ENCODE results near the gene HSPBAP1.
A peak's percentile ranks its signal among the peaks of the same experiment; 100 is the strongest.

HSPBAP1 gene

GRCh38 chr3:122800706-122801237 lies 7.1 kb upstream of the HSPBAP1 start:
- no peak overlapping the region for H3K9ac ChIP-seq (ENCODE audit: low read depth, low read length, poor library complexity, severe bottlenecking)
- TF ChIP-seq CTCF (conservative IDR thresholded peaks at IDR 0.05; ENCODE audit: low read length) (no peak), EZH2phosphoT487 (IDR thresholded peaks at IDR 0.05; ENCODE audit: borderline replicate concordance) (no peak)

GRCh38 chr3:122800031-122800430 lies 6.4 kb upstream of the HSPBAP1 start:
- H4K20me1 ChIP-seq (ENCODE audit: insufficient read depth, low read length, poor library complexity, severe bottlenecking): peaks cover 4% of the 10 kb centered on the region
- no peaks in the 10 kb centered on the region for H3K9me3 ChIP-seq (ENCODE audit: insufficient read depth, low read depth, low read length)
- no peaks in the 10 kb centered on the region for H3F3A ChIP-seq (ENCODE audit: low read depth)
- peaks cover 35% of the 10 kb centered on the region; the same call in 1 of the 2 replicates for H3K79me2 ChIP-seq (ENCODE audit: insufficient read depth, low read length)
- H3K4me2 ChIP-seq (ENCODE audit: low read depth, low read length, poor library complexity, severe bottlenecking): peak overlapping the region; percentile 34
- peaks cover 38% of the 10 kb centered on the region for H3K4me1 ChIP-seq (ENCODE audit: insufficient read depth, low read length, poor library complexity, severe bottlenecking)
- no peaks in the 10 kb centered on the region for H3K9me2 ChIP-seq (replicated peaks; ENCODE audit: low read depth, low read length)
- H3K9ac ChIP-seq (ENCODE audit: low read depth, low read length, poor library complexity, severe bottlenecking): no peak overlapping the region
- H3K4me3 ChIP-seq (ENCODE audit: low read length, poor library complexity, severe bottlenecking): no peak overlapping the region
- no peak overlapping the region for H2AFZ ChIP-seq (ENCODE audit: low read length)
- no peaks in the 10 kb centered on the region for H3K36me3 ChIP-seq (ENCODE audit: insufficient read depth, low read length)
- TF ChIP-seq CTCF (conservative IDR thresholded peaks at IDR 0.05; ENCODE audit: low read length) (no peak), EZH2phosphoT487 (IDR thresholded peaks at IDR 0.05; ENCODE audit: borderline replicate concordance) (no peak)
- no peaks in the 10 kb centered on the region for H3K27me3 ChIP-seq (ENCODE audit: insufficient read depth, low read length, poor library complexity, severe bottlenecking)

More at GRCh38 chr3:122800706-122801237, 7.1 kb upstream of the HSPBAP1 start:
- H3K4me2 ChIP-seq (ENCODE audit: low read depth, low read length, poor library complexity, severe bottlenecking): peak overlapping the region; percentile 13
- H4K20me1 ChIP-seq (ENCODE audit: insufficient read depth, low read length, poor library complexity, severe bottlenecking): peaks cover 4% of the 10 kb centered on the region
- H3K4me3 ChIP-seq (ENCODE audit: low read length, poor library complexity, severe bottlenecking): no peak overlapping the region
- no peaks in the 10 kb centered on the region for H3K27me3 ChIP-seq (ENCODE audit: insufficient read depth, low read length, poor library complexity, severe bottlenecking)
- H3K36me3 ChIP-seq (ENCODE audit: insufficient read depth, low read length): no peaks in the 10 kb centered on the region
- no peaks in the 10 kb centered on the region for H3K9me2 ChIP-seq (replicated peaks; ENCODE audit: low read depth, low read length)
- H3K9me3 ChIP-seq (ENCODE audit: insufficient read depth, low read depth, low read length): no peaks in the 10 kb centered on the region
- peaks cover 32% of the 10 kb centered on the region for H3K4me1 ChIP-seq (ENCODE audit: insufficient read depth, low read length, poor library complexity, severe bottlenecking)
- no peaks in the 10 kb centered on the region for H3F3A ChIP-seq (ENCODE audit: low read depth)
- peaks cover 28% of the 10 kb centered on the region; the same call in 1 of the 2 replicates for H3K79me2 ChIP-seq (ENCODE audit: insufficient read depth, low read length)
- H2AFZ ChIP-seq (ENCODE audit: low read length): no peak overlapping the region

GRCh38 chr3:122799322-122799721 lies 5.7 kb upstream of the HSPBAP1 start:
- no peak for TF ChIP-seq EZH2phosphoT487 (IDR thresholded peaks at IDR 0.05; ENCODE audit: borderline replicate concordance)
- TF ChIP-seq CTCF (conservative IDR thresholded peaks at IDR 0.05; ENCODE audit: low read length): no peak
- Histone ChIP-seq H4K20me1 (ENCODE audit: insufficient read depth, low read length, poor library complexity, severe bottlenecking) (peaks cover 4% of the 10 kb centered on the region), H3K4me2 (ENCODE audit: low read depth, low read length, poor library complexity, severe bottlenecking) (peak overlapping the region; percentile 34), H3K4me3 (ENCODE audit: low read length, poor library complexity, severe bottlenecking) (no peak overlapping the region), H3K79me2 (ENCODE audit: insufficient read depth, low read length) (peaks cover 35% of the 10 kb centered on the region; the same call in 1 of the 2 replicates), H3F3A (ENCODE audit: low read depth) (no peaks in the 10 kb centered on the region), H2AFZ (ENCODE audit: low read length) (no peak overlapping the region), H3K9me3 (ENCODE audit: insufficient read depth, low read depth, low read length) (no peaks in the 10 kb centered on the region), H3K36me3 (ENCODE audit: insufficient read depth, low read length) (no peaks in the 10 kb centered on the region), H3K9me2 (replicated peaks; ENCODE audit: low read depth, low read length) (no peaks in the 10 kb centered on the region), H3K4me1 (ENCODE audit: insufficient read depth, low read length, poor library complexity, severe bottlenecking) (peaks cover 41% of the 10 kb centered on the region), H3K9ac (ENCODE audit: low read depth, low read length, poor library complexity, severe bottlenecking) (no peak overlapping the region), H3K27me3 (ENCODE audit: insufficient read depth, low read length, poor library complexity, severe bottlenecking) (no peaks in the 10 kb centered on the region)
